AG09309 (cell line): ENCODE results near the gene CHAF1A.

Experiments
- DNase-seq: peaks from one replicate; pipeline ENCODE4 v3.0.0-alpha.2; 2010; ENCODE audit warnings: low read depth
- H3K4me3 ChIP-seq: 2 replicates; pipeline ENCODE4 v1.5.1; 2011; ENCODE audit warnings: mild to moderate bottlenecking, low read depth, low read length, moderate library complexity; ENCODE audit not compliant: control insufficient read depth
- CTCF ChIP-seq: IDR thresholded peaks from 2 replicates; pipeline ENCODE4 v1.5.1; 2011; ENCODE audit warnings: mild to moderate bottlenecking, low read depth, low read length, inconsistent platforms; ENCODE audit not compliant: insufficient read depth, control insufficient read depth; ENCODE audit errors: missing control alignments

The CHAF1A gene

DNA sequence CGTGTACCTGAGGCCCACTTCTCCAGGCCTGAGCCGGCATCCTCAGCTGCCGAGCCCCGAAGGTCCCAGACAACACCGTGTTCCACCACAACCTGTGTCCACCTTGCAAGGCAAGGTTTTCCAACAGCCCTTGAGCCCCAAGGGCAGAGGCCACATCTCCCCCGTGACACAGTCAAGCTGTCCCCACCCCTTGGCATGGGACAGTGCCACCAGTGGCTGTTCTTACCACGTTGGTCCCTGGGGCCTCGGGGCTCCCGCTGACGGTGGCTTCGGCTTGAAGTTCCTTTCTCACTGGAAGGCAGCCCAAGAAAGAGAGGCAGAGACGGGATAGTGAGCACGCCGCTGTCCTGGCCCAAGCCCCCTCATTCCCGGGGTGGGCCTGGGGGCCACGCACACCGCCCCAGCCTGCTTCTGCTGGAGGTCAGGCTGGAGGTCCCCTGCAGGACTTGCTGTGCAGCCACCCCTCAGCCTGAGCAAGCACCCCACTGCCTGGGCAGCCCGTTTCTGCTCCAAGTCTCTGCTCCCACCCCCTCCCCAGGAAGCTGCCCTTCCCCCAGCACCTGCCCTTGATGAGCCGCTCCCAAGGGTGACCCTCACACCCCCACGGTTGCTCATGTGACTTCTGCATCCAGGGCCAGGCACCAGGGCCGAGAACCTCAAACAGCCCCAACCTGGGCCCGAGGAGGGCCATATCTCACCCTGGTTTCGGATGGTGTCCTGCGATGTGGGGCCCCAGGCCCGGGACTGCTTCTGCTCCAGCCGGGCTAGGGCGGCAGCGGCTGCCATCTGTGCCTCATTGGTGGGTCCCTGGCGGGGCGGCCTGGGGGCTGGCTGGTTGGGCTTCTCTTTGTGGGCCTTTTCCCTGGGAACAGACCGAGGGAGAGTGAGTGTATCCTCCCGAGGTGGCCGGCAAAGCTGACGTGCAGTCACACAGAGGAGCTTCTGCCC is 51.1 kb downstream of the CHAF1A start:
- no peak overlapping the region for H3K4me3 ChIP-seq
- DNase-seq, result no peak
- no peak for TF ChIP-seq CTCF

DNA sequence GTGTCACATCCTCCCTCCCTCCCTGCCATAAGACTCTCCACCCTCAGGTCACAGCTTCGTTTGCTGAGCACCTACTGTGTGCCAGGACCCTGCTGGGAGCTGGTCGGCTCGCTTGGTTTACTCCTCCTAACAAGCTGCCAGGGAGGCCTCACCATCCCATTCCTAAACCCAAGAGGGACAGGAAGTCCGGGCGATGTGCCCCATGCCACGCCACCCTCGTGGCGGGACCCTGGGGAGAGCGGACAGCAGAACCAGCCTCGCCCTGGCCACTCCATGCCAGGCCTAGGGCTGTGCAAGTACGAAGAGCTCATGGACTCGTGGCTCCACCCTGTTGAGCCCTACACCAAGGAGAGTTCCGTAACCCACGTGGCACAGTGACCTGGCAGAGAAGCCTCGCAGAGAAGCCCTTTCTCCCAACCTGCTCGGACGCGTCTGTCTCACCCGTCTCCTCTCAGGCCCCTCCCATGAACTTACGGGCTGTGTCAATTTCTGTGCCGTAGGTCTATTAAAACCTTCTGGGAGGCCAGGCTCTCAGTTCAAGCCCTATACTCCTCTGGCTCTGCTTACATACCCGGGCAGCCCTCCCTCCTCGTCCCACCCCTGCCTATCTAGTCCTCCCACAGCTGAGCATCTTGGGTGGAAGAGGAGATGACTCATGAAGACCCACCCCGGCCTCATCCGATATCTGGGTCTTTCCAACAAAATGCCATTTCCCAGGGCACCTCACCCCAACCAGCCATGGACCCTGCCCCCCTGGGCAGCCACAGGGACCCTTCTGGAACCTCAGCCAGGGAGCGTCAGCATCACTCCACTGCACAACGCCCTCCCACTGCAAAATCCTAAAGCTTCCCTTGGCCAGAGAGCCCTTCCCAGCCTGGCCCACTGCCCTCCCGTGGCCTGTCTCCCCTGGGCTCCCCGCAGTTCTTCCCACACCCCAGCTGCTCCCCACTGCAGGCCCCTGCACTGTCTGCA is 52.6 kb downstream of the CHAF1A start:
- DNase-seq, result no peak
- peak overlapping the region; percentile 97 for H3K4me3 ChIP-seq
- no peak for TF ChIP-seq CTCF

- no peak for DNase-seq
- peak overlapping the region; percentile 97 for H3K4me3 ChIP-seq
- TF ChIP-seq CTCF, result no peak
Observed at GRCh38 chr19:4455719-4456475, 53.5 kb downstream of the CHAF1A start.

DNA sequence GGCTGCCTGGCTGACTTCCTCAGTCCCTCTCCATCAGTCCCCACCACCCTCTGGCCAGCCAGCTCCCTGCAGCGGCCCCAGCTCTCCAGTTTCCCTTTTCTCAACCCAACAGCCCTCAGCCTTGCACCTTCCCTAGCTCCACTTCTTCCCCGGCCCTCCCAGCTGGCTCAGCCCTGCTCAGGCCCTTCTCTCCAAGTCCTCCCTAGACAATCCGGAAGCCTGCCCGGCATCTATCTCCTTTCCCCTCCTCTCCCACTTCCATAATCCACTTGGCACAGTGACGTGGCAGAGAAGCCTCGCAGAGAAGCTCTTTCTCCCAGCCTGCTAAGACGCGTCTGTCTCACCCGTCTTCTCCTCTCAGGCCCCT is 54.0 kb downstream of the CHAF1A start:
- H3K4me3 ChIP-seq, result peak overlapping the region; percentile 97
- DNase-seq, result no peak
- TF ChIP-seq CTCF, result no peak

- no peak for DNase-seq
- no peak for TF ChIP-seq CTCF
- peak overlapping the region; percentile 97 for H3K4me3 ChIP-seq
Observed at GRCh38 chr19:4456843-4457653, 54.6 kb downstream of the CHAF1A start.
